HG02840 (cell line): ENCODE results near the gene SAE1.
"Not testable (repeated sequence)": the region's sequence is repeated elsewhere in the genome, so short reads cannot be mapped to it uniquely, and the experiment has no call there.

Experiments
- ATAC-seq: cut with Tn5 transposase; IDR thresholded peaks from one replicate; pipeline ENCODE4 v1.9.1; 2021; ENCODE audit warnings: mild to moderate bottlenecking, moderate library complexity, moderate number of reproducible peaks; ENCODE audit not compliant: unreplicated experiment, low FRiP score

SAE1 gene

GRCh38 chr19:47232422-47233211, 102.0 kb downstream of the SAE1 start:
- no peak for ATAC-seq

DNA sequence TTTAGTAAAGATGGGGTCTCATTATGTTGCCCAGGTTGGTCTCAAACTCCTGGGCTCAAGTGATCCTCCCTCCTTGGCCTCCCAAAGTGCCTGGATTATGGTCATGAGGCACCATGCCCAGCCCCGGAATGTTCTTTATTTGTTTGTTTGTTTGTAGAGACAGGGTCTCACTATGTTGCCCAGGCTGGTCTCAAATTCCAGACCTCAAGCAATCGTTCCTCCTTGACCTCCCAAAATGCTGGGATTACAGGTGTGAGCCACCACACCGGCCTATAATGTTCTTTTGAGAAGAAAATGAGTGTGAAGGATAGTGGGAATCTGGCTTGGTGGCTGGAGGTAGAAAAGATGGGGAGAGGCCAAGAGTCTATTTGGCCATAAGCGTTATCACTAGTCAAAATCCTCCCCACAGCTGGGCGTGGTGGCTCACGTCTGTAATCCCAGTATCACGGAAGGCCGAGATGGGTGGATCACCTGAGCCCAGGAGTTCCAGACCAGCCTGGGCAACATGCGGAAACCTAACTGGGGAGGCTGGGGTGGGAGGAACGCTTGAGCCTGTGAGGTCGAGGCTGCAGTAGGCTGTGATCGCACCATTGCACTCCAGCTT, 105.5 kb downstream of the SAE1 start:
- no peak for ATAC-seq

- no peak for ATAC-seq
Measured at GRCh38 chr19:47239152-47239551, 108.5 kb downstream of the SAE1 start.

DNA sequence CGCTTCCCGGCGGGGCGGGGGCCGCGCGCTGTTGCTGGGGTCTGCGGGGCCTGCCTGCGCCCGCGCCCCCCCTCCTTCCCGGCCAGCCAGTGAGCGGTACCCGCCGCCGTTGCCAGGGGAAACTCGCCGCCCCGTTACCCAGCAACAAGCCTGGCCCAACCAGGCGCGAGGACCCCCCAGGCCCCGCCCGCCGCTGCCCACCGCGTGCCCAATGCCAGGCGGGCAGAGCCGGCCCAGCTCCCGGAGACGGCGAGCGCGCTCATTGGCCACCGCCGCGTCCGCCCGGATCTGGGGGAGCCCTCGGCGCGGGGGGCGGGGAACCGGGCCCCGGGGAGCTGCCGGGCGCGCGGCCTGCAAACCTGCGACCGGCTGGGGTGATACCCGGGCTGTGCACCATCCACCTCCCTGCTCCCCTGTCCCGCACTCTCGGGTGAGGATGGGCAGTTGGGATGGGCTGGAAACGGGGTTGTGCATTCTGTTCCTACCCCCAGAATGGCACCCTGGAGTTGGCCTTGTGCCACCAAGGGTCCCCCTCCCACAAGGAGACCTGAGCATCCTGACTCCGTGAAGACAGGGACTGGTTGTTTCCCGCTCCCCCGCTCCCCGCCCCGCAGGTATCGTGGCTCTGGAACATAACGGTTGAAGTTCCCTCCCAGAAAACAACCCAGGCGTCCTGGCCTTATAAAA, 109.1 kb downstream of the SAE1 start:
- no peak for ATAC-seq

DNA sequence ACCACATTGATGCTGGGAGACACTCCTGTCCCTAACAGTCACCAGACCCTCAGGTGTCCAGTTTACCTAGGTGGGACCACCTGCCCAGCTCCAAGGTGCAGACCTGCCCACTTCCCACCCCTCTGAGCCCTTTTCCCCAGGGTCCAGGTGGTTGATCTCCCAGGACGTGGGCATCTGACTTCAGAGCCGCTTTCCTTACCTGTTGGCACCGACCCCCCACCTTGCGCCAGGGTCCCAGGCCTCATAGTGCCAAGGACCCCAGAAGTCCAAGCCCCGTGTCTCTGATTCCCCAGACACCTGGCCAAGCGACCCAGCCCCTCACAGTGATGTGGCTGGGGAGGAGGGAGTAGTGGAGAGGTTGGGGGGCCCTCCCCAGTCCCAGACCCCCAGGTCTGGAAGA, 109.9 kb downstream of the SAE1 start:
- ATAC-seq: no peak

DNA sequence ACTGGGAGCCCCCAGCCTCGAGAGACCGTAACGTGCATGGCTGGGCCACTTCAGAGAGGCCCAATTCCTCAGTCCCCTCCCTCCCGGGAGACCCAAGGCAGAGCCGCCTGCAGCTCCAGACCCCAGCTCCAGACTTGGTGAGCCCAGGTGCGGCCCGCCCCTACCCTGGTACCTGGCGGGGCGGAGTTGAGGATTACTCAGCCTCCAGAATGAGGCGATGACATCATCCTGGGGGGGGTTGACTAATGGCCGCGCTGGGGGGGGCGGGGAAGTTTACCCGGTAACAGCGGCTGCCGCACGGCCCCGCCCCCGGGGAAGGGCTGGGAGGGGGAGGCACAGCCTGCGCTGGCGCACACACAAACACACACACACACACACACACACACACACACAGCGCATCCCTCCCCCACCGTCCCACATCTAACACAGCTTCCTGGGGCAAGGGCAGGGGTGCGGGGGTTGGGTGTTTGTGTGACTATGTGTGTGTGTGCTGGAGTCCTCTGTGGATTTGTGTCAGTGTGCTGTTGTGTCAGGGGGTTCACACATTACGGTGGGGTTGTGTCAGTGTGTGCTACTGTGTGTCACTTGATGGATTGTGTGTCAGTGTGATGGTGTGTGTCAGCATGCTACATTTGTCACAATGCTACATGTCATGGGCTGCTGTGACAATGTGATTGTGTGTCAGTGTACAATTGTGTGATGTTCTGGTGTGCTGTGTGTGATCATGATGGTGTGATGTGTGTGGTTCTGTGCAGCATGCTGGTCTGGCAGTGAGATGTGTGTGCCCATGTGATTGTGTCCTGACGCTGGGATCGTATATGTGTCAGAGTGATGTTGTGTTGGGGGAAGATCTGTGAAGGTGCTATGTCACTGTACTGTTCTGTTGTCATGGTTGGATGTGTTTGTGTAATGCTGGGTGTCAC, 110.6 kb downstream of the SAE1 start:
- no peak for ATAC-seq

- no peak for ATAC-seq
Measured at GRCh38 chr19:47241919-47242577, 111.4 kb downstream of the SAE1 start.

DNA sequence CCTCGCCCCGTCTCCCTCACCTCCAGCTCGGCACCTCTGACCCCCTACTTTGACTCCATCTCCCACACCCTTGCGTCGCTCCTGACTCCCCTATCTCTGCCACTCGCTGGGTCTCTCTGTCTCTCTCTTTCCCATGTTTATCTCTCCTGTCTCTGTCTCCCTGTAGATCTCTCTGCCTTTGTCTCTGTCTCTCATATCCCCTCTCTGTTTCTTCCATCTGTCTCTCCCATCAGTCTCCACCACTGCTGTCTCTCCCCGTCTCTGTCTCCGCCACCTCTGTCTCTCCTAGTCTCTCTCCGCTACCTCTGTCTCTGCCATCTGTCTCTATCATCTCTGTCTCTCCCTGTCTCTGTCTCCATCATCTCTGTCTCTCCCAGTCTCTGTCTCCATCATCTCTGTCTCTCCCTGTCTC, 112.7 kb downstream of the SAE1 start:
- no peak for ATAC-seq

- ATAC-seq: peak; percentile 54
Measured at GRCh38 chr19:47243776-47244547, 113.3 kb downstream of the SAE1 start.

DNA sequence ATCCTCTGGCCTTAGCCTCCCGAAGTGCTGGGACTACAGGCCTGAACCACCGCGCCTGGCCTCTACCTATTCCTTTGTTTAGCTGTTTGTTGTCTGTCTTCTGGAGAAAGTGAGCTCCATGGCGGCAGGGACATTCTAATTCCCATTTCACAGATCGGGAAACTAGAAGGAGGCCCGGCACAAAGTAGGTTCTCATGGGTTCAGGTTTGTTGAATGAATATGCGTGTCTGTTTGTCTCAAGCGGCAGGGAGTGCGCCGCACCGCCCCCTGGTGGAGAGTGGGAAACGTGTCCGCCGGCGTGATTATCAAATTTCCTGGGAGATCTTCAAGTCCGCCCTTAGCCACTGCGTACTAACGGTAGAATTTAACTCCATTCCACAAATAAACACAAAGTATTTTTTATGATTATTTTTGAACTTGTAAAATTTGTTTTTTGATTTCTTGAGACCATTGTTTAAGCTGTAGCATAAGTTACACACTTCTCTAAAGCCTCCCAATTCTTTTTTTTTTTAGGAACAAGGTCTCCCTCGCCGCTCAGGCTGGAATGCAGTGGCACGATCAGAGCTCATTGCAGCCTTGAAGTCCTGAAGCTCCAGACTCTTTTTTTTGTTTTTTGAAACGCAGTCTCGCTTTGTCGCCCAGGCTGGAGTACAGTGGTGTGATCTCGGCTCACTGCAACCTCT, 116.8 kb downstream of the SAE1 start:
- no peak for ATAC-seq

GRCh38 chr19:47253016-47253415, 122.4 kb downstream of the SAE1 start:
- ATAC-seq: not testable (repeated sequence)

GRCh38 chr19:47253467-47253881, 122.8 kb downstream of the SAE1 start:
- ATAC-seq: no peak

DNA sequence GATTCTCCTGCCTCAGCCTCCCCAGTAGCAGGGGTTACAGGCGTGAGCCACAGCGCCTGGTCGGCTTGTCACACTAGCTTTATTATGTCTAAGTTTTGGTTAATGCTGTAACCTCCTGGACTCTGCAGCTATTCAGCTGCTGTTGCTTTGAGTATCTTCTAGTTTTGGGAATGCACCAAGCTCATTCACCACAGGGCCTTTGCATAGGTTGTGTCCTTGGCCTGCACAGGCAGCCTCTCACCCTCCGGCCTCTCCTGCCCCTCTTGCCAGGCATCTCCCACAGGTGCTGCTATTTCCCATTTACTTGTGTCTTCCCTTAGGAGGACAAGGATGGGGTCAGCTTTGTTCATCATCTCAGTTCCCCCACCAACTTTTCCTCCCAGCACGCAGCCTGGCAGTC, 123.3 kb downstream of the SAE1 start:
- no peak for ATAC-seq

GRCh38 chr19:47255879-47256692, 125.5 kb downstream of the SAE1 start, which contains the start of gene CCDC9:
CCDC9 (plus strand) TSS chr19:47256525; CDS start chr19:47258401, 1,876 bp downstream.
- peak; percentile 51 for ATAC-seq

GRCh38 chr19:47256693-47257410, 126.2 kb downstream of the SAE1 start:
- peak; percentile 69 for ATAC-seq

DNA sequence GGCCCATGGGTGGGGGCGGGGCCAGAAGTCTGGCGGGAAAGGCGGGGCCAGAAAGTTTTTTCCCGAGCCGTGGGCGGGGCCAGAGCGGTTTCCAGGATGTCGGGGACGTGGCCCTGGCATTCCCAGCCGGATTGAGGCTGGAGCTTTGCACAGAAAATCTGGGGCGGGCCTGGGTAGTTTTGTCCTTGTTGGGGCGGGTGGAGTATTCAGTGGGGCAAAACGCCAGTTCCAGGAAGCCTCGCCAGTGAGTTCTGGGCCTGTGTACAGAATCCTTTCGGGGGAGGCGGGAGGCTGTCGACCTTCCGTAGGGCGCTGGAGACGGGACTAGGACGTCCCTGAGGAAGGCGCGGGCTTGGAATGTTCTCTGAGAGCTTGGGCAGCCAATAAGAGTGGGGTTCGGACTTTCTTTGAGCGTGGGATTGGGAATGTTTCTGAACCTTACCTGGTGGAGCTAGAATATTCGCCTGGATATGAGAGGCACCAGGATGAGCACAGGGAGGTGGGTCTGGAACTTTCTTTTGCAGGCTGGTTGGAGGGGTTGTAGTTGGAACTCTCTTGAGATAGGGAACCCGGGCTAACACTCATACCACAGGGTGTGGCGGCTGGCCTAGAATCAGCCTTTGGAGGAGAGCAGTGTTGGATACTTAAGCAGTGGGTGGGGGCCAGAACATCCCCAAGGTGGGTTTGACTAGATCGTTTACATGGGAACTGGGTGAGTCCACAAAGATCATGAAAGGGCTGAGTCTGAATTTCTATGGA, 127.0 kb downstream of the SAE1 start:
- no peak for ATAC-seq
